ENCODE measurements around the gene GLIPR1. TPM values are rescaled to one million over a fixed set of nuclear protein-coding genes. Genes with fewer than 3 reads are reported as not detected.

GLIPR1 gene
- total RNA-seq, 1 donor from 2014 or later = 38.2 TPM

DNA sequence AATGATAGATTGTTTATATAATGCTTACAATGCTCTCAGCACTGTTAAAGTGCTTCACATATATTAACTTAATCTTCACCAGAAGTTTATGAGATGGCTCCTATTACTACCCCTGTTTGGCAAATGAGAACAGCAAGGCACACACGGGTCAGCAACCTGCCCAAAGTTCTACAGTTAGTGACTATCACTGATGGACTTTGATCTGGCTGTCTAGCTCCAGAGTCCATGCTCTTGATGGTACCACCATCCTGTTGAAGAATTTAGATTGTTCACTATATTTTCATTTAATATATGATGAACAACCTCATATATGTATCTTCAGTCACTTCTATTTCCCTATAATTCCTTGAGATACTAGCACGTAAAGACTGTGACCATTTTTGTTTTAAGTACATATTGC, 10.6 kb downstream of the GLIPR1 start:
- Histone ChIP-seq H3K9me3 (no peaks in the 10 kb centered on the region), H3K4me1 (no peaks in the 10 kb centered on the region), H3K27ac (no peak overlapping the region), H3K4me3 (no peak overlapping the region), H3K27me3 (no peaks in the 10 kb centered on the region), H3K36me3 (peaks cover 25% of the 10 kb centered on the region)
- no peak for DNase-seq
- ATAC-seq = no peak
- intact Hi-C loops (cut with DNase I) = no loop called here
- no peak for TF ChIP-seq CTCF (IDR thresholded peaks at IDR 0.05)

DNA sequence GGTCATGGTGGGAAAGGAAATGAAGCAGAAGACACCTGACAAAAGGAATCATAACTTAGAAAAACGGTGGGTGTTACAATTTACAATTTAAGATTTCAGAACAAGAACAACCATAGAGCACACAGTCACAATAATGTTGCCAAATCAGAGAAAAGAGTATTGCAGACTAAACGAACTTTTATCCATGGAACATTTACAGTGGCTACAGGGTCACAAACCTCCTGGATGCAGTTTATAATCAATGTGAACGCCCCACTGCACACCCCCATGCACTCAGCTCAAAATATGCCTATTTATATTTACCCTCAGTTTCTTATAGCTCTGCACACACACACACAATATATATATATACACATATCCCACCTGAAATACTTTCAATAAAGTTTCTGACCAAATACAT, 22.9 kb downstream of the GLIPR1 start:
- no peaks in the 10 kb centered on the region for H3K4me1 ChIP-seq
- no peaks in the 10 kb centered on the region for H3K9me3 ChIP-seq
- H3K27ac ChIP-seq = no peak overlapping the region
- no peaks in the 10 kb centered on the region for H3K27me3 ChIP-seq
- intact Hi-C loops (cut with DNase I) = no loop called here
- TF ChIP-seq CTCF (IDR thresholded peaks at IDR 0.05) = no peak
- ATAC-seq (no peak), DNase-seq (no peak)
- H3K36me3 ChIP-seq = peaks cover 98% of the 10 kb centered on the region
- no peak overlapping the region for H3K4me3 ChIP-seq

GRCh38 chr12:75503866-75504265, 23.3 kb downstream of the GLIPR1 start:
- H3K9me3 ChIP-seq = no peaks in the 10 kb centered on the region
- intact Hi-C loops (cut with DNase I) = no loop called here
- H3K27me3 ChIP-seq = no peaks in the 10 kb centered on the region
- DNase-seq (no peak), ATAC-seq (no peak)
- no peak overlapping the region for H3K4me3 ChIP-seq
- no peak for TF ChIP-seq CTCF (IDR thresholded peaks at IDR 0.05)
- H3K27ac ChIP-seq = no peak overlapping the region
- H3K4me1 ChIP-seq = no peaks in the 10 kb centered on the region
- peaks cover 94% of the 10 kb centered on the region for H3K36me3 ChIP-seq

GRCh38 chr12:75505706-75506312, 25.3 kb downstream of the GLIPR1 start:
- ATAC-seq = peak; percentile 23
- no peak for DNase-seq
- no peak overlapping the region for H3K4me3 ChIP-seq
- no peaks in the 10 kb centered on the region for H3K9me3 ChIP-seq
- H3K4me1 ChIP-seq = peaks cover 11% of the 10 kb centered on the region
- peaks cover 74% of the 10 kb centered on the region for H3K36me3 ChIP-seq
- peak; percentile 57 for TF ChIP-seq CTCF (IDR thresholded peaks at IDR 0.05)
- intact Hi-C loops (cut with DNase I) = no loop called here
- no peak overlapping the region for H3K27ac ChIP-seq
- no peaks in the 10 kb centered on the region for H3K27me3 ChIP-seq

DNA sequence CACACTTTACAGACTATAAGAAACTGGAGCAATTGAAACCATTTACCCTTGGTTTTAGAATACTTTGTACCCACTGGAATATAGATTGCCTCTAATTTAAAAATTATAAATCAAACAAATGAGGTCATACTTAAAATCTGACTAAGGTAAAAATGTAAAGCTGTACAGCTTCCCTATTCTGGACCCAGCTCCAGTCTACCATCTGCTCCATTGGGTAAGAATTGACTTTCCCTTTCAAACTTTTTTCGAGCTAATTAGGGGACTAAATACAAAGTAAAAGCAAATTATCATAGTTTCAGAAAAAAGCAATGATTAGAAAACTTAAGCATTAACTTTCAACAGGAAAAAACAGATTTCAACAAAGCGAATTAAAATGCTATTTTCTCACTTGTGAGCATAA, 26.5 kb downstream of the GLIPR1 start:
- peaks cover 14% of the 10 kb centered on the region for H3K4me1 ChIP-seq
- no peaks in the 10 kb centered on the region for H3K27me3 ChIP-seq
- peaks cover 61% of the 10 kb centered on the region for H3K36me3 ChIP-seq
- H3K27ac ChIP-seq = no peak overlapping the region
- no peak overlapping the region for H3K4me3 ChIP-seq
- no peak for ATAC-seq
- intact Hi-C loops (cut with DNase I) = no loop called here
- DNase-seq = no peak
- H3K9me3 ChIP-seq = no peaks in the 10 kb centered on the region
- TF ChIP-seq CTCF (IDR thresholded peaks at IDR 0.05) = no peak

GRCh38 chr12:75508159-75508558, 27.6 kb downstream of the GLIPR1 start:
- intact Hi-C loops (cut with DNase I) = no loop called here
- Histone ChIP-seq H3K36me3 (peaks cover 51% of the 10 kb centered on the region), H3K4me1 (peaks cover 14% of the 10 kb centered on the region), H3K27me3 (no peaks in the 10 kb centered on the region), H3K4me3 (no peak overlapping the region), H3K9me3 (no peaks in the 10 kb centered on the region), H3K27ac (no peak overlapping the region)
- no peak for DNase-seq
- no peak for TF ChIP-seq CTCF (IDR thresholded peaks at IDR 0.05)
- no peak for ATAC-seq
